BJ (cell line): ENCODE measurements around the gene VCX2. TPM values are rescaled to one million over a fixed set of nuclear protein-coding genes. Genes with fewer than 3 reads are reported as not detected.
"Not testable (repeated sequence)": the region's sequence is repeated elsewhere in the genome, so short reads cannot be mapped to it uniquely, and the experiment has no call there.

Experiments used
- CTCF ChIA-PET: fragments of 350-600 bp; formaldehyde crosslinking; extraction: SDS; loops from one replicate; lab custom pipeline; 2021; ENCODE audit warnings: antibody characterized with exemption, inconsistent platforms; lab: Yijun Ruan, JAX
- POLR2A ChIA-PET: fragments of 300-600 bp; sonication (Branson Sonifier 250); formaldehyde crosslinking; extraction: SDS; loops from one replicate; lab custom pipeline; 2021; ENCODE audit warnings: antibody characterized with exemption; lab: Charles Lee
- DNase-seq: peaks from one replicate; pipeline ENCODE4 v3.0.0-alpha.2; 2011; ENCODE audit warnings: low read depth
- H3K27me3 ChIP-seq: 2 replicates; pipeline ENCODE4 v1.6.0; 2011; ENCODE audit warnings: low read length; ENCODE audit not compliant: control insufficient read depth, insufficient read depth
- H3K36me3 ChIP-seq: 2 replicates; pipeline ENCODE4 v1.5.1; 2011; ENCODE audit warnings: low read length; ENCODE audit not compliant: control insufficient read depth, insufficient read depth
- H3K4me3 ChIP-seq: 2 replicates; pipeline ENCODE4 v1.5.1; 2011; ENCODE audit warnings: low read depth, mild to moderate bottlenecking, control low read depth, low read length
- polyA plus RNA-seq: library from polyadenylated mRNA; depleted of rRNA; stranded (reverse); fragments of >200 nt; gene quantifications from 2 replicates; pipeline ENCODE4 v1.2.3, GENCODE V29; 2011
- TF ChIP-seq, protein P1 (sequence below): IDR thresholded peaks from 2 replicates; pipeline ENCODE4 v1.5.1; 2011; ENCODE audit warnings: low read depth, mild to moderate bottlenecking, control low read depth, inconsistent platforms, low read length, moderate library complexity; ENCODE audit not compliant: insufficient read depth

Gene VCX2
- polyA plus RNA-seq, 1 experiment, result not detected

GRCh38 chrX:8183346-8183745 lies 12.3 kb upstream of the VCX2 start:
- CTCF ChIA-PET, result no interaction called here
- no peaks in the 10 kb centered on the region for H3K27me3 ChIP-seq
- H3K4me3 ChIP-seq, result no peak overlapping the region
- DNase-seq, result no peak
- H3K36me3 ChIP-seq, result no peaks in the 10 kb centered on the region
- TF ChIP-seq, protein P1, sequence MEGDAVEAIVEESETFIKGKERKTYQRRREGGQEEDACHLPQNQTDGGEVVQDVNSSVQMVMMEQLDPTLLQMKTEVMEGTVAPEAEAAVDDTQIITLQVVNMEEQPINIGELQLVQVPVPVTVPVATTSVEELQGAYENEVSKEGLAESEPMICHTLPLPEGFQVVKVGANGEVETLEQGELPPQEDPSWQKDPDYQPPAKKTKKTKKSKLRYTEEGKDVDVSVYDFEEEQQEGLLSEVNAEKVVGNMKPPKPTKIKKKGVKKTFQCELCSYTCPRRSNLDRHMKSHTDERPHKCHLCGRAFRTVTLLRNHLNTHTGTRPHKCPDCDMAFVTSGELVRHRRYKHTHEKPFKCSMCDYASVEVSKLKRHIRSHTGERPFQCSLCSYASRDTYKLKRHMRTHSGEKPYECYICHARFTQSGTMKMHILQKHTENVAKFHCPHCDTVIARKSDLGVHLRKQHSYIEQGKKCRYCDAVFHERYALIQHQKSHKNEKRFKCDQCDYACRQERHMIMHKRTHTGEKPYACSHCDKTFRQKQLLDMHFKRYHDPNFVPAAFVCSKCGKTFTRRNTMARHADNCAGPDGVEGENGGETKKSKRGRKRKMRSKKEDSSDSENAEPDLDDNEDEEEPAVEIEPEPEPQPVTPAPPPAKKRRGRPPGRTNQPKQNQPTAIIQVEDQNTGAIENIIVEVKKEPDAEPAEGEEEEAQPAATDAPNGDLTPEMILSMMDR, result no peak
- POLR2A ChIA-PET, result no interaction called here

GRCh38 chrX:8179656-8180055 lies 8.6 kb upstream of the VCX2 start:
- no peaks in the 10 kb centered on the region for H3K36me3 ChIP-seq
- CTCF ChIA-PET, result no interaction called here
- no peak overlapping the region for H3K4me3 ChIP-seq
- POLR2A ChIA-PET, result no interaction called here
- TF ChIP-seq, protein P1, result no peak
- H3K27me3 ChIP-seq, result no peaks in the 10 kb centered on the region
- no peak for DNase-seq

DNA sequence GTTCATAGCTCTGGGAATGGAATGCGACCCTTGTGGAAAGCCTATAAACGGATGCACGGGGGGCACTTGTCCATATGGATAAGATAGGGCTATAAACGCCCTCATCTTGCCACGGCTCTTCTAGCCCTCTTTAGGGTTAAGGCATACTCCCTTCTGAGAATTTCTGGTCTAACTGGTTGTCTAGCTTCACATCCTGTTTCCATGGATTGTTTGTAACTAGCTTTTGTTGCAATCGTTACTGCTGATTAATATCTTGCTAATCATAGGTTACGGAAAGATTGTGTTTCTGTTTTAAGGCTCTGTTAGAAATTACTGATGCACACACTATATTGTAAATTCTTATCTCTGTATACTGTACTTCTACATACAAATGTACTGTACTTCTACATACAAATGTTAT lies 17.1 kb downstream of the VCX2 start:
- POLR2A ChIA-PET, DNase-seq, H3K36me3 ChIP-seq, CTCF ChIA-PET, H3K27me3 ChIP-seq, H3K4me3 ChIP-seq: not testable (repeated sequence)

DNA sequence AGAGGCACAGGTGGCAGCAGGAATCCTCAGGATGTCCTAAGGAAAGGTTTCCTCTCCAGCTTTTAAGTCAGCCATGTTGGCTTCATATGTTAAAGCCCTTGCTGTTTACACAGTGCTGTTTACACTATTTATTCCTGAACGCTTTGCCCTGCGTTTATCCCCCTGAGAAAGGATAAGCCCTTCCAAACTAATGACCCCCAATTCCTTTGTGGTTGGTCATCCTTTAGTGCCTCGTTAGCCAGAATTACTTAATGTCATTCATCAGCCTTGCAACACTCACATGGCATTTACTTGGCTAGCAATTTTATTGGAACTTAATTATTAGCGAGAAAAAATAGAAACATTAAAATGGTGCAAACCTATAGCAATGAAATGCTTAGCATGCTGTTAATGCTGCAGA lies 23.8 kb downstream of the VCX2 start:
- no peak for DNase-seq
- Histone ChIP-seq H3K36me3 (no peaks in the 10 kb centered on the region), H3K27me3 (no peaks in the 10 kb centered on the region), H3K4me3 (no peak overlapping the region)
- CTCF ChIA-PET, result no interaction called here
- TF ChIP-seq, protein P1, result no peak
- POLR2A ChIA-PET, result no interaction called here

DNA sequence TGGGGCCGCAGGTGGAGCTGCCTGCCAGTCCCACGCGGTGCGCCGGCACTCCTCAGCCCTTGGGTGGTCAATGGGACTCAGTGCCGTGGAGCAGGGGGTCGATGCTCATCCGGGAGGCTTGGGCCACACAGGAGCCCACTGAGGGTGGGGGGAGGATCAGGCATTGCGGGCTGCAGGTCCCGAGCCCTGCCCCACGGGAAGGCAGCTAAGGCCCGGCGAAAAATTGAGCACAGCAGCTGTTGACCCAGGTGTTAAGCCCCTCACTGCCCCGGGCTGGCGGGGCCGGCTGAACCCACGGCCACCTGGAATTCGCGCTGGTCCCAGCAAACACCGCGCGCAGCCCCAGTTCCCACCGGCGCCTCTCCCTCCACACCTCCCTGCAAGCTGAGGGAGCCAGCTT lies 26.1 kb downstream of the VCX2 start:
- H3K27me3 ChIP-seq, result no peaks in the 10 kb centered on the region
- no peak for DNase-seq
- no peak overlapping the region for H3K4me3 ChIP-seq
- ChIA-PET POLR2A (no interaction called here), CTCF (no interaction called here)
- TF ChIP-seq, protein P1, result no peak
- H3K36me3 ChIP-seq, result no peaks in the 10 kb centered on the region

GRCh38 chrX:8141896-8142295 lies 29.2 kb downstream of the VCX2 start:
- DNase-seq, result no peak
- H3K4me3 ChIP-seq, result no peak overlapping the region
- H3K36me3 ChIP-seq, result no peaks in the 10 kb centered on the region
- POLR2A ChIA-PET, result no interaction called here
- CTCF ChIA-PET, result no interaction called here
- H3K27me3 ChIP-seq, result no peaks in the 10 kb centered on the region
- TF ChIP-seq, protein P1, result no peak
